ENCODE measurements around the gene ABHD17B.

The ABHD17B gene

DNA sequence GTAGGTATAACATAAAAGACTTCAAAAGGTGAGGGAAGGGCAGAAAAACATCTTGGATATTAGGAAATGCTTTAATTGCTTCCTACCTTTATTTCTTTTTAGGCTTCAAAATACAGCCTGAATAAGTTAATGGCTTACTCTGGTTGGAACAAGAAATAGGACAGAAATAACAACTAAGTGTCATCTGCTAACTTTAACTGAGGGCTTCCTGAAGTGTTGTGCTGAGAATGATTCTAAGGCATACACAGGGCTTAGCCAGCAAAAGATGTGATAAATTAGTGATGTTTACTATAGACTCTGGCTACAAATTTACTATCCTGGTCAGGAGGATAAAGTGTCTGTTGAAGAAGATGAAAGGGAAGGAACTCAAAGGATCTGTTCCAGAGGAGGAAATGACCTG lies 34.2 kb downstream of the ABHD17B start:
- no peak for DNase-seq (ENCODE audit: low spot score)

DNA sequence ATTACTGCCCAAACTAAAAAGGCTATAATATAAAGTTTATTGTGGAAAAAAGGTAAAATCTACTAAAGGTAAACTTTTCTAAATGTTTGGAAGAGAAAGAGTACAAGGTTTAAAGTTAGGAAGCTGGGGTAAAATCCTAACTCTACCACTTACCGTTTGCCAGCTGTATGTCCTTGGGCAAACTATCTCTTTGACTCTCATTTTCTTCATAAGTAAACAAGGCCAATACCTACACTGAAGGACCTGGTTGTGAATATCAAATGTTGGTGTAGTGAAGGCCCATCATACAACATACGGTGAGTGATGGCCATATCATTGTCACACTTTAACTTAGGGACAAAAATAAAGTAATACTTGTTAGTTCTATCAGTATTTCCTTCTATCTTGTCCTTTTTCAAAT lies 34.9 kb downstream of the ABHD17B start:
- DNase-seq (ENCODE audit: low spot score): no peak

DNA sequence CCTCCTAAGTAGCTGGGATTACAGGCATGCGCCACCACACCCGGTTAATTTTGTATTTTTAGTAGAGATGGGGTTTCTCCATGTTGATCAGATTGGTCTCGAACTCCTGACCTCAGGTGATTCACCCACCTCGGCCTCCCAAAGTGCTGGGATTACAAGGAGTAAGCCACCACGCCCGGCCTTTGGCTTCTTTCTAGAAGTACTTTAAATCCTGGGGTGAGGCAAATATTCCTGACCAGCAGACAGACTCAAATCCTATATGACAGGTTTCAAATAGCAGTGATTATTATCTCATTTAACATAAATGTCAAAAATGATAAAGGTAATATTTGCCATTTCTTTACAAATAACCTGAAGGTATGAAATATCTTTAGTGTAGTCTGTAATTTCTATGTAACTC lies 35.6 kb downstream of the ABHD17B start:
- DNase-seq (ENCODE audit: low spot score): no peak

DNA sequence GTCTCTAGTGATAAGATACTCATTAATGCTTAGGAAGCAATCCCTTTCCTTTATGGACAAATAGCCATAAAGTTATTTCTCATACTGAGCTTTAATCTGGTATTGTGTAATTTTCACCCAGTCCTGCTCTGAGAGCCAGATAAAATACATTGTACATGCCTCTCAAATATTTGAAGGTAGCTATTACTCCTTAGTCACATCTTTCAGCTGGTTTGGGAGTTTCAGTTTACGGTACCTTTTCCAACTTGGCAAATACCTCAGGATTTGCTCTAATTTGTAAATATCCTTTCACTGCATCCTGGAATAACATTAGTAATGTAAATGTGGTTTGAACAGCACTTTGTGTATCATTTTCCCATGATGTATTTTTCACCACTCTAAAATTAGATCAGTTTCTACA lies 47.4 kb downstream of the ABHD17B start:
- no peak for DNase-seq (ENCODE audit: low spot score)

DNA sequence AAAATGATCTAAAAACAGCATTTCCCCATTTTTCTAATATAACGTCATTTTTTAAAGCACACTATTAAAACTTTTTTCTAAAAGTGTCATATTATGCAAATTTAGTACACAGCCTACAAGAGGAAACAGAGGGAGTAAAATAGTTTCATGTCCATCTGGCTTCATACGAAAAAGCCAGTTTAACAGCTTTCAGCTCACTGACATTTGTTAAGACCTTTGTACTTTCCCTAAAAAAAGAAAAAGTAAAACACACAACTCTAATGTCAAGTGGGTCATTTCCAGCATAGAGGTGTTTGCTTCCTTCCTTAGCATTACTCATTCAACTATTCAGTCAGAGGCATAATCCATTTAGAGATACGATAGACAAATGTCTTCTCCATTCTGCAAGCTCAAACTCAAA lies 49.4 kb downstream of the ABHD17B start:
- DNase-seq (ENCODE audit: low spot score): no peak

DNA sequence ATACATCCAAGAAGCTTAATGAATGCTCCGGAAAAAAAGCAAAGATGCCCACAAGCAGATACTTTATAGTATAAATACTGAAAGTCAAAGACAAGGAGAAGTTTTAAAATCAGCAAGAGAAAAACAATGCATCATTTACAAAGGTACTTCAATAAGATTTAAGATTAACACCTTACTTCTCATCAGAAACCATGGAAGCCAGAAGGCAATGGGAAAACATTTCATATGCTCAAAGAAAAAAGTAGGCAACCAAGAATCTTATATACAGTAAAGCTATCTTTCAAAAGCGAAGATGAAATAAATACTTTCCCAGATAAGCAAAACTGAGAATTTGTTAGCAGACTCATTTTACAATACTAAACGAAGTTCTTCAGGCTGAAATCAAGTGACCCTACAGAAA lies 51.1 kb downstream of the ABHD17B start:
- no peak for DNase-seq (ENCODE audit: low spot score)

DNA sequence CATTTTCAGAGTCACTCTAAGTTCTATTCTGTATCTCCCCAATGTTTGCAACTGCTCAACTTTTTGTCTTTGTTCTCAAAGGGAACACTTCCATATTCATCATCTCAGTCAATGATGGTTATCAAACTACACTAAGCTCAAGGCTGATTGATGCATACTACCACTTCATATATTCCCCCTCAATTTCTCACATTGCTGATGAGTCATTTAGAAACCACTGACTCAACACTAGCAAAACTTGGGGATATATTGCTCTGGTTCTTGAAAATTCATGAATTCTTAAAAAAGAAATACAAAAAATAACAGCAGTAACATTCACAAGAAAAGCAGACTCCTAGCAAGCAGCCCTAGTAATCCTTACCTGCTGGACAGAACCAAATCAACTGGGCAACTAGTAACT lies 52.2 kb downstream of the ABHD17B start:
- DNase-seq (ENCODE audit: low spot score): no peak

DNA sequence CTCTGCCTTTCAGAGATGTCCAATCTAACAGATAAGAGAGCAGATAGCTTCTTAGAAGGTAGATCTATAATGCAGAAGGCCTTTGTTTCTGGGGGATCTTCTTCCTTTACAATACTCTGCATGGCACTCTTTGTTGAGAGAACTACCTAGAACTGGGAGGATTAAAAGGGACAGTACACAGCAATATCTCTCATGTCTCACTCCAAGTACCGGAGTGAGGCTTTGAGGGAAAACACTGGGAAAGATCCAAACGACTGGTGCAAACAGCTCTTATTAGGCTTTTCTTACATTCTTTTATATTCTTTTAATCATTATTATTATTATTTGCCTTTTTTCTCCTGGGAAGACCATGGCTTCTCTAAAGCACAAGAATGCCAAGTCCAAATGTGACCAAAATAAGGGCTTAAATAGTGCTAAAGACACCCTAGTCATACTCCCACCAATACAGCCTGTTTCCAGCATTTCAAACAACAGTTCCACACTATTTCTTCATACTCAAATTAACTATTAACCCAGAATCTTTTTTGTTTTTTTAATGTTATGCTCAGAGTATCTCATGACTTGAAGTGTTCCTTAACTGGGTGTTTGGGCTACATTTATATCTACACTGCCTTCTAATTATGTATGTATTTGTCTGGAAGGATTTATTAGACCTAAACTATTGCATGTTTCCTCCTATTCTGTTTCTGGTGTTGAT lies 52.7 kb downstream of the ABHD17B start:
- DNase-seq (ENCODE audit: low spot score): no peak

DNA sequence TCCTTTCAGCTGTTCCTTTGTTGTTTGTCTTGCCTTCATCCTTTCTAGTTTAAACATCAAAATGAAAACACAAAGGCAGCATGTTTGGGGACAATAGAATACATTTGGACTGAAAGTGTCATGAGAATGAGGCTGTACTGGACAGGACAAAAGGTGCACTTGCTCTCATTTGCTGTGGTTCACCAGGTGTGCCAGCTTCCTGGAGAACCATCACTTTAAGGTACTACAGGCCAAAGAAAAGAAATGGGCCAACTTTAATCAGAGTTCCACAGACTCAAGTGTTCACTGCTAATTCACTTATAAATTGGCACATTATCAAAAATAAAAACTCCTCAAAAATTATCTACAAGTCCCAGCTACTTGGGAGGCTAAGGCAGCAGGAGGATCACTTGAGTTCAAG lies 53.8 kb downstream of the ABHD17B start:
- DNase-seq (ENCODE audit: low spot score): no peak

DNA sequence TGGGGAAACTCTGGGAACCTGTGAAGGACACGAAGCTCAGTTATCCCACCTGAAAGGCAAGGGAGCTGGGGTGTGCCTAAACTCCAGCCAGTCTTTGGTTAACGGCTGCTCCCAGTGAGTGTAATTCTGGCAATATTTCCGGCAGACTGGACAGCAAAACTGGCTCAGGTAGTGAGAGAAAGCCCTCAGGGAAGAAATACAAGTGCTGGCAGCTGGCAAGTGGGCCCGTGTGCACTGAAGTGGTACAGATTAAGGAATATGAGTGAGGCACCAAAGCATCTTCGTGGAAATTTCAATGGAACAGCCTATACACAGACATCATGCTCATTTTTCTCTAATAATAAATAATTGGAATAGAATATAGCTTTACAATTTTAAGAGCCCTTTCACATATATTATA lies 56.2 kb downstream of the ABHD17B start:
- DNase-seq (ENCODE audit: low spot score): no peak

DNA sequence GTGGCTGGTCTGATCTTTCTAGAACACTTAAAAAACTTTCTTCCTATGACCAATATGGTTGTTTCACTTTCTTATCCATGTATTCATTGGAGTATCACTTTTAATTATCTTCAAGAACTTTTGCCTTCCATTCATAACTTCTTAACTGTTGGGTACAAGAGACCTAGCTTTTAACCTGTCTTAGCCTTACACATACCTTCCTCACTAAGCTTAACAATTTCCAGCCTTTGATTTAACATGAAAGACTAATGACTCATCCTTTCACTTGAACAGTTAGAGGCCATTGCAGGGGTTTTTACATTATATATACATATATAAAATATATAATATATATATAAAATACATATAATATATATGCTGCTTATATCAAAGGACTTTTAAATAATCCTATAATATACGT lies 57.9 kb downstream of the ABHD17B start:
- no peak for DNase-seq (ENCODE audit: low spot score)

DNA sequence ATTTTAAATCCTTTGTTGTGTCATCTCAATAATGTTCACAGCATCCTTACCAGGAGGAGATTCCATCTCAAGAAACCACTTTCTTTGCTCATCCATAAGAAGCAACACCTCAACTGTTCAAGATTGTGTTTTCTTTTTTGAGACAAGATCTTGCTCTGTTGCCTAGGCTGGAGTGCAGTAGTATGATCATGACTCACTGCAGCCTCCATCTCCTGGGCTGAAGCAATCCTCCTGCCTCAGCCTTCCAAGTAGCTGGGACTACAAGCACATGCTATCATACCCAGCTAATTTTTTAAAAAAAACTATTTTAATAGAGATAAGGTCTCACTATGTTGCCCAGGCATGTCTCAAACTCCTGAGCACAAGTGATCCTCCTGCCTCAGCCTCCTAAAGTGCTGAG lies 60.0 kb downstream of the ABHD17B start:
- DNase-seq (ENCODE audit: low spot score): no peak

DNA sequence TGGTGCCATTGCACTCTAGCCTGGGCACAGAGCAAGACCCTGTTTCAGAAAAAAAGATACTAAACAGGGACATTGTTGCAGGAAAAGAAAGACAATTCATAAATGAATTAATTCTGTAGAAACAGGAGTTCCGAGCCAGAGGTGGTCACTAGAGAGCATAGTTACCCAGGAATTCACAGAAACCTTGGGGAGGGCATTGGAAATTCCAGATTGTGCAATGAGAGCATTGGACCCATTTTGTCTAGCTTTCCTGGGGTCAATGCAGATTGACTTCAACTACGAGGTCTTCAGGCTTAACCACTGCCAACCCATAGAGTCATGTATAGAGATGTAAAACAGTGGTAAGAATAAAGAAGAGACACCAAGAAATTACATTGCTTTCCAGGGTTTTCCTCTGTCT lies 63.1 kb downstream of the ABHD17B start:
- DNase-seq (ENCODE audit: low spot score): no peak

DNA sequence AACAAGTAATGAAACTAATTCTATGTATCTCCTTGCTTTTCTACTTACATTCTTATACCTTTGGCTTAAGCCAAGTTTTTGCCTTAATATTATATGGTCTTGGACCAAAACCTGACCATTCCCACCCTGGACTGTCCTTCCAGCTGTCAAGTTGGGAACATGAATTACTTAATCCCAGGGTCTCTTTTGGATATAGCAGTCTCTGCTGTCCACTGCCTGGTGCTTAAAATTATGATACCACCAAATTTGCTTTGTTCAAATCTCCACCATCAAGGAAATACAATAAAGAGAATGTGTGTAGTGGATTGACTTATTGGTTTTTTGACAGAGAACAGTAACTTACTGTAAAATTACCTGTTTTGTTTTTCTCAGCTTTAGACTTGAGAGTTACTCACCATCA lies 66.2 kb downstream of the ABHD17B start:
- no peak for DNase-seq (ENCODE audit: low spot score)

DNA sequence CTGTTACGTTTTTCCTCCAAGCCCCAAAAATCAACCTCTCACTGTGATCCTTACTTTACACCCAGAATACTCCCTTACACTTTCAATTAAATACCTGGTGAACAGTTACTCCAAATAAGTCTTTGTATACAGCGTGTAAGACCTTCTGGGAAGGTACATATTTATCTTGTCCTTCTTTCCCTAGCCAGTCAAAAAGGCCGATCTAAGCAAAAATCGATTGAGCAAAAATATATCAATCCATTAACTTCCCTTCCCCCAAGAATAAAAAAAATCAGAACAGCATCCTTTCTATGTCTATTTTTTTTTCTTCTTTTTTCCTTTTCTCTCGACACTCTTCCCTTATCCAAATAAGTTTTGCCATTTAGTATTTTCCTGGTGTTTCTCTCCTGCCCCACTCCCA lies 71.3 kb downstream of the ABHD17B start:
- no peak for DNase-seq (ENCODE audit: low spot score)

DNA sequence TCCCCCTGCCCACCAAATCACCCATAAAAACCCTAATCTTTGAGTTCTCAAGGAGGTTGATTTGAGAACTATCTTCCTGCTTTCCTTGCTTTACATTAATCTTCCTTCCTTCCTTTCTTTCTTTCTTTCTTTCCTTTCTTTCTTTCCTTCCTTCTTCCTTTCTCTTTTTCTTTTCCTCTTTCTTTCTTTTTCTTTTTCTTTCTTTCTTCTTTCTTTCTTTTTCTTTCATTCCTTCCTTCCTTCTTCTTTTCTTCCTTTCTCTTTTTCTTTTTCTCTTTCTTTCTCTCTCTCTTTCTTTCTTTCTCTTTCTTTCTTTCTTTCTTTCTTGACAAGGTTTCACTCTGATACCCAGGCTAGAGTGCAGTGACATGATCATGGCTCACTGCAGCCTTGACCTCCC lies 75.4 kb downstream of the ABHD17B start:
- DNase-seq (ENCODE audit: low spot score): no peak

DNA sequence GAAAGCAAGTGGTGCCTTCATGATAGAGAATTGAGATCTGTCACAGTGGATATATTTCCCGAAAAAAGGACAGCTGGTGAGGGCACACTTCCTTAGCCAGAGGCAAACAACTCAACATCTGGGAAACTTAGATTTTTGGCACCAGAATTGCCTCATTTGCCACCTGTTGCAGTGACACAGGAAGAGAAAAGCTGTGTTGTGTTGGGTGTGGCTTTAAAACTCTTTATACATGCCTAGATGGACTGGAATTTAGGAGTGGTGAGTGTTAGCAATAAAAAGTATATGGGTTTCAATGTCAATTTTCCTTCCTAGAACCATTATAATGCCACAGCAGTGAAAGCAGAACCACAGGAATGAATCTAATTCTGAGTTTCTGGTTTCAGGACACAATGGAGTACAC lies 80.1 kb downstream of the ABHD17B start:
- no peak for DNase-seq (ENCODE audit: low spot score)

DNA sequence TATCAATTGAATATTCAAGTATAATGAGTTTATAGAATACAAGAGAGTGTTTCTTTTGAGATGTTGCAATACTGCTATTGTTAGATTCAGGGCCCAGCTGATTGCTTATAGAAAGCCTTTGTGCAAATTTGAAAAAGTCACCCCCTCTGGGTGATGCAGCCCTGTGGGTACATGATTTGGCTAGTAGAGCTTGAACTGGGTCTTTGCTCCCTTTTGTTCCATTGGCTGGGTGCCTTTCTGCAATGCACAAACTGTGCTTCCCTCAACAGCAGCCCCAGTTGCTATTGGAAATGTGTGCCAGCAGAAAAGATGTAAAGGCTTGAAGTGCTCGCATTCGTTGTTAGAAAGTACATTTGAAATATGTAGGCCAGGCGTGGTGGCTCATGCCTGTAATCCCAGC lies 80.8 kb downstream of the ABHD17B start:
- DNase-seq (ENCODE audit: low spot score): no peak

DNA sequence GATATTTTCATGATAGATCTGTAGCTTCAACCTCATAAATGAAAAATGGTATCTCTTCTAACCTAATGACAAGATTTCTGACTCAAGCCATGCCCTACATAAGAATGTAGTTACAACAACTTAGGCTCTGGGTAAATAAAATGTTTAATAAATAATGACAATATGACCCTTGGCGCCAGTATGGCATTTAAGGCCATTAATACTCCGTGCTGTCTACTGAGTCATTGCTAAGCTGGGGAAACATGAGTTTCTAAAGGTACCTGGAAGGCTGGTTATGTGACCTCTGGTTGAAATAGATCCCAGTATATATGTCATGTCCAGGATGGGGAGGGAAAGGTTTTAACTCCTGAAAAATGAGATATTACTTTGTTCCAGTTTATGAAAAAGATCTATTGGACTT lies 84.7 kb downstream of the ABHD17B start:
- DNase-seq (ENCODE audit: low spot score): no peak

DNA sequence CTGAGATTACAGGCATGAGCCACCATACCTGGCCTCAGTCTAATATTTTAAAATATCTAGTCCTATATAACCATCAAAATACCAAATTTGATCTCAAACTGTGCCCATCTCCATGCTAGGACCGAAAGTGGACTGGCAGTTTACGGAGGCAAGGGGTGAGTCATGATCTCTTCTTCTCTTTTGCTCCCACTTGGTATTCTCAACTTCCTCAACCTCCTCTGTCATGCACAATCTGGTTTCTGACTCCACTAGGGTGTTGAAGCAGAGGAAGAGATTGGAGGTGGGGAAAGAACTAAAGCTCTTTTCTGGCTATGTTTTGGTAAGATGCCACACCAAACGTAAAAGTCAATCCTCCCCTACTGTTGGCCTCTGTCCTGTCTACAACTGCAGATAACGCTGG lies 86.7 kb downstream of the ABHD17B start:
- DNase-seq (ENCODE audit: low spot score): no peak

DNA sequence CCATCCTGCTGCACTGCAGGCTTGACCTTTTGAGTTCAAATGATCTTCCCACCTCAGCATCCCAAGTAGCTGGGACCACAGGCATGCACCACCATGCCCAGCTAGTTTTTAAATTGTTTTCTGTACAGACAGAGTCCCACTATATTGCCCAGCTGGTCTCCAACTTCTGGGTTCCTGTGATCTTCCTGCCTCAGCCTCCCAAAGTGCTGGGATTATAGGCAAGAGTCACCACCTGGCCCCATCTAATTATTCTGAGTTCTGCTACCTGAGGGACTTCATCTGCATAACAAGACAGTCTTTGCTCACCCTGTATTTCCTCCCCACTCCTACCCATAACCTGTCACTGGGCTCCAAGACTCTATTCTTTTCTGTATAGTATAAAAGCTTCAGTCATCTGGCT lies 88.1 kb downstream of the ABHD17B start:
- no peak for DNase-seq (ENCODE audit: low spot score)

DNA sequence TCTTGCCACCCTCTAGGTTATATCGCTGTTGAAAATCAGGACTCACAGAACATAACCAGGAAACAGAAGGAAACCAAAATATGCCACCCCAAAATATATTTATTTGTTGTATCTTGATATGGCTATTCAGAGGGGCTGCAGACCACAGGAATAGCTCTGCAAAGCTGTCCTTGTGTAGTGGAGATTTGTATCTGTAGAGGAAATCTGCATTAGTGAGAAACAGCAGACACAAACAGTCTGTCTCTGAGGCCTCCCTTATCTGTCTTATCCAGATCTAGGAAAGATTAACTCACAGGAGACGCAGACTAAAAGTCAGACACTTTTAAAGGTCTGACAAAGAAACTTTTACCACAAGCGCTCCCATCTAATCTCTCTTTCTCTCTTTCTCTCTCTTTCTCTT lies 88.5 kb downstream of the ABHD17B start:
- no peak for DNase-seq (ENCODE audit: low spot score)

DNA sequence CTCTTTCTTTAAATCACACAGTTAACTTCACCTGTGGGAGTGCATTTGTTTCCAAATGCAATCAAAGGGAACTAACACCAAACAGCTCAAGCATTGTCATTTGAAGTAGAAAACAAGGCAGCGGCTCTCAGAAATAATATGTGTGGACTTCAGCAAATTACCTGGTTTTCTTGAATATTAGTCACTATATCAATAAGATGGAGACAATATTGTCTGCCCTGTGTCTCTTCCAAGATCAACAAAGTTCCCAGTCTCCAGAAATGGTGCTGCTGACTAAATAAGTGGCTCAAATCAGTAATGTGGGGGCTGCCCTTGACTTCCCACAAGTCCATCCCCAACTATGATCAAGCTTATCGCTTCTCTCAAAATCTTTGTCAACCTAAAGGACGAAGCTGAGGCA lies 89.6 kb downstream of the ABHD17B start:
- no peak for DNase-seq (ENCODE audit: low spot score)

DNA sequence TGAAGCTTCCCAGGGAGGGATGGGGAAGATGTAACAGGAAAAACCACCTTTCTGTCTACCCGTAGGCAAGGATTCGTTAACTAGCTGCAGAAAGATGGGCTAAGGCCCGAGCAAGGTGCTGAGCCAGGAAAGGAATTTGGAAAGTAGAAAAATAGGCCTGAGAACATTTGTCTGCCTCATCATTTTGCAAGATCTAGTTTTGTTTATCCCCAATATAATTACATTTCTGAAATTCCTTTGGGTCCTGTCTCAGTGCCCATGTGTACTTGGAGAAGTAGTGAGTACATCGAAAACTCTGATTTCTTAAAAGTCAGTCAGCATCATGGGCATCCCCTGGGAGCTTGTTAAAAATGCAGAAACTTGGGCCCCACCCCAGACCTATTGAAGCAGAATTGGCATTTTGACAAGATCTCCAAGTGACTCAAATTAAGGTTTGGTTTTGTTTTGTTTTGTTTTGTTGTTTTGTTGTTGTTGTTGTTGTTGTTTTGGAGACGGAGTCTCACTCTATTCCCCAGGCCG lies 90.5 kb downstream of the ABHD17B start:
- peak; percentile 41 for DNase-seq (ENCODE audit: low spot score)
